Measurements from ENCODE around the gene ARHGAP23.

Gene ARHGAP23, protein sequence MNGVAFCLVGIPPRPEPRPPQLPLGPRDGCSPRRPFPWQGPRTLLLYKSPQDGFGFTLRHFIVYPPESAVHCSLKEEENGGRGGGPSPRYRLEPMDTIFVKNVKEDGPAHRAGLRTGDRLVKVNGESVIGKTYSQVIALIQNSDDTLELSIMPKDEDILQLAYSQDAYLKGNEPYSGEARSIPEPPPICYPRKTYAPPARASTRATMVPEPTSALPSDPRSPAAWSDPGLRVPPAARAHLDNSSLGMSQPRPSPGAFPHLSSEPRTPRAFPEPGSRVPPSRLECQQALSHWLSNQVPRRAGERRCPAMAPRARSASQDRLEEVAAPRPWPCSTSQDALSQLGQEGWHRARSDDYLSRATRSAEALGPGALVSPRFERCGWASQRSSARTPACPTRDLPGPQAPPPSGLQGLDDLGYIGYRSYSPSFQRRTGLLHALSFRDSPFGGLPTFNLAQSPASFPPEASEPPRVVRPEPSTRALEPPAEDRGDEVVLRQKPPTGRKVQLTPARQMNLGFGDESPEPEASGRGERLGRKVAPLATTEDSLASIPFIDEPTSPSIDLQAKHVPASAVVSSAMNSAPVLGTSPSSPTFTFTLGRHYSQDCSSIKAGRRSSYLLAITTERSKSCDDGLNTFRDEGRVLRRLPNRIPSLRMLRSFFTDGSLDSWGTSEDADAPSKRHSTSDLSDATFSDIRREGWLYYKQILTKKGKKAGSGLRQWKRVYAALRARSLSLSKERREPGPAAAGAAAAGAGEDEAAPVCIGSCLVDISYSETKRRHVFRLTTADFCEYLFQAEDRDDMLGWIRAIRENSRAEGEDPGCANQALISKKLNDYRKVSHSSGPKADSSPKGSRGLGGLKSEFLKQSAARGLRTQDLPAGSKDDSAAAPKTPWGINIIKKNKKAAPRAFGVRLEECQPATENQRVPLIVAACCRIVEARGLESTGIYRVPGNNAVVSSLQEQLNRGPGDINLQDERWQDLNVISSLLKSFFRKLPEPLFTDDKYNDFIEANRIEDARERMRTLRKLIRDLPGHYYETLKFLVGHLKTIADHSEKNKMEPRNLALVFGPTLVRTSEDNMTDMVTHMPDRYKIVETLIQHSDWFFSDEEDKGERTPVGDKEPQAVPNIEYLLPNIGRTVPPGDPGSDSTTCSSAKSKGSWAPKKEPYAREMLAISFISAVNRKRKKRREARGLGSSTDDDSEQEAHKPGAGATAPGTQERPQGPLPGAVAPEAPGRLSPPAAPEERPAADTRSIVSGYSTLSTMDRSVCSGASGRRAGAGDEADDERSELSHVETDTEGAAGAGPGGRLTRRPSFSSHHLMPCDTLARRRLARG (N-terminal part only)

DNA sequence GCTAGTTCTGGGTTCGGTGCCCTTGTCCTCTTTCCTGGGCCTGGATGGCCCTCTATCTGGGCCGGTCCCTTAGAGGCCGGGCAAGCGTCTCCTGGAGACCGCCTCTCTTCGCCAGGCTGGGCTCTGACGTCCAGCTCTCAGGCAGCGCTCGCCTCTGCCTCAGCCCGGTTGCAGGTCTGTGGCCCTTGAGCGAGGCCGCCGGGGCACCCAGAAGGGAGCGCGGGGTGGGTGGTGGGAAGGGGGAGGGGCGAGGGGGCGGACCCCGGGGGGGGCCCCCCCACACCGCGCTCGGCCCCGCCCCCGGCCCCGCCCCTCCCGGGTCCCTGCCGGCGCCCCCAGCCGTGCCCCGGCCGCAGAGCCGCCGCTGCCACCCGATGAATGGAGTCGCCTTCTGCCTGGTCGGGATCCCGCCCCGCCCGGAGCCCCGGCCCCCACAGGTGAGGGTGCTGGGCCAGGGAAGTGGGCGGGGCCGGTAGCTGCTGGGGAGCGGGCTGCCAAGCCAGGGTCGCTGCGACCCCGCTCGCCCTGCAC is at the start of gene ARHGAP23:
Gene ARHGAP23 (plus strand): TSS at position 353 of the 531 bp plus-strand sequence. CDS start 22 bp downstream, at position 375.
- no peak for DNase-seq

DNA sequence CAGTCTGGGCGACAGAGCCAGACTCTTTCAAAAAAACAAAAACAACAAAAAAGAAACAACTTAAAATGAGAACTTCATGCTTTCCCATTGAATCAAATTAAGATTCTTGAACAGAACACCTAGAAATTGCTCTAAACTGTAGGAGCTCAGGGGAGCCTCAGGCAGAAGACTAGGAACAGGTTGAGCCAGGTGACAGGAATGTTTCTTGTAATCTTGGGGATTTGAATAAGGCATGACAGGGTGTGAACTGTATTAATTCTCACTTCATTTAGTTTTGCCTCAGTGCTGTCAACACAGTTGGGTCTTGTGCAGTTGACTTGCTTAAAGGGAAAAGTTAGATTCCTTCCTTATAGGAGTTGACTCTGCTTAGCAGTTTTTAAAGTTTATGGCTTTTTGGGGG is 48.8 kb upstream of the ARHGAP23 start:
- DNase-seq = no peak

DNA sequence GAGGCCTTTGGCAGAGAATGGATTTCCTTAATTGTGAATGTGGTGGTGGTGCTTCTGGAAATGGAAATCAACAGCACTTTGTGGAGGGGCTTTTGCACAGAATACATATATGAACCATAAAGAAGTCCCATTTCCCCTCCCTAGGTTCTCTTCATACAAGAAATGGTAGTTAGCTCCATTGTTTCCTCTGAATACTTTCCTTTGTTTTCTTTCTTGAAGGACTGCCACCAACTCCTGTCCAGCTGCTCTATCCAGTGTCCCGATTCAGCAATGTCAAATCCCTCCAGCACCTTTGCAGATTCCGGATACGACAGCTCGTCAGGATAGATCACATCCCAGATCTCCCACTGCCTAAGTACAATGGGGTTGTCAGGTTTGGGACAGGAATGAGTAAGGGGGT is 33.2 kb upstream of the ARHGAP23 start:
- DNase-seq = no peak

DNA sequence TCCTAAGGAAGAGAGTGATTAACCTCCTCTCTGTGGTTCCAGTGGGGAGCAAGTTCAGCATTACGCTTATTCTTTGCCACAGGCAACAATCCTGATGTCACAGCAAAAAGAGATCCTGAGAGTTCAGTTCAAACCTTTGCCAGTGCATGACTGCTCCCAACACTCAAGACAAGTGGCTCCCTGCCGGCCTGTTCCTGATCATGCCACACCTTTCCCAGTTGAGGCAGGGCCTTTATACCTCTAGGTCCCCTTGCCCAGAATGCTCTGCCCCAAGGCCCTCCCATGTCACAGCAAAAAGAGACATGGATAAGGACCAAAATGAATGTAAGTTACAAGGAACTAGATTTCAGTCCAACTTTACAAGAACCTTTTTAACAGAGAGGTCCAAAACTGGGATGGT is 31.0 kb upstream of the ARHGAP23 start:
- no peak for DNase-seq

DNA sequence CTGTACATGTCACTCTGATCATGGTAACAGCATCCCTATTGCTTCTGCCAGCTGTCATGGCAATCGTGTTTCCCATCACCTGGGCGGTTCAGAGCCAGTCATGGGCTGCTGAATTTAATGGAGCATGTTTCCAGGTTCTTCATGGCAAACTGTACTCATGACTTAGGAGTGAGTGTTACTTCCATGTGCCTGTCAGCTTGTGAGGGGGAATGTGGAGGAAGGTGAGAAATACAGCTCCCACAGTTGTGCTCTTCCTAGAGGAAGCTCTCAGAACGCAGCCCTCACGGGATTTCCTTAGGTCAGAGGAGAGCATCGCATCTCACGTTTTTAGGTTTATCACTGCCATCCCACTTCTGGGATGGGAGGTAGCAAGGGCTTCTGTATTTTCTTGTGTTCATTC is 28.0 kb upstream of the ARHGAP23 start:
- no peak for DNase-seq

DNA sequence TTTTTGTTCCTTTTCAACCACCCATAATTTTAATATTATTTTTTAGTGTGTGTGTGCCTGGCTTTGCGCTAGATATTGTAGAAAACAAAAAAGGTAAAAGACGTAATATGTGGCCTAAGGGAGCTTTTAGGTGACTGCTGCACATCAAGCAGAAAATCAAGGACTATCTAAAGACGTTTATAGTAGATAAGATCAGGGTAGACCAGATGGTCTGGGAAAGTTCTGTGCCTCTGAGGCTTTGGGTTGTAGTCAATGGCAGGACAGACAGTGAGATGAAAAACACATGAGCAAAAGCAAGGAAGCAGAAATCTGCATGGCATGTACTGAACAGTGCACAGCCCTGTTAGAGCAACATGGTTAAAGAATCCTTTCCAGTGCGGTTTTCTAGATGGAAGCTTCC is 26.8 kb upstream of the ARHGAP23 start:
- no peak for DNase-seq

DNA sequence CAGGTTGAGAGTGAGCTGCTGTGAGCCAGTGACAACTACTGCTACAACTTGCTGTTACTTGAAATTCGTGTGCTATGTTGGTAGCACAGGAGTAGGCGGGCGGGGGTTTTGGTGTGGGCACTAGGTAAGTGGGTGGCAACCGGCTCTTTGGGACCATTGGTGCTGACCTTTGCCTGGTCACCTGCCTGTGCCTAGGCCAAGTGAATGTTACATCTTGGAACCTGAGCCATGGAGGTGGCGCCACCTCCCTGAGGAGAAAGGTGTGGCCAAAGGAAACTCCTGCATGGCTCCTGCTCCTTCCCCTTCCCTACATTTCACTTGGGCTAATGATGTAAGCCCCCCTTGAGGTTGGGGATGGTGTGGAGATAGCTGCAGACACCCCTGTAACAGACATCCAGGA is 25.4 kb upstream of the ARHGAP23 start:
- no peak for DNase-seq

DNA sequence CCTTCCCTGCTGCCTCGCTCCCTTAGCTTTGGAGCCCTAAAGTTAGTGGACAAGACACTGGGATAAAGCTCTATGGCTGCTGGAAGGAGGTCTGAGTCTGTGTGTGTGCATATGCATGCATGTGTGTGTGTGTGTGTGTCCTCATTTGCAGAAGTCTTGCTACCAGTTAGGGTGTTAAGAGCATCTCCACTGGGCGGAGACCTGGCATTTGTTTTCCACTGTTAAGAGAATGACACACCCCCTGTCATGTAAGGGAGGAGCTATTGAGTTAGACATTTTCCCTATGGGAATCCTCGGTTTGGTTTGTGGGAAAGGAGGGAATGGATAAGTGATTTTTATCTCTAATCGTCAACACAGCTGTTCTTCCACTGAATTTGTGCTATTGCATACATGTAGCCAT is 24.8 kb upstream of the ARHGAP23 start:
- DNase-seq = peak; percentile 35

DNA sequence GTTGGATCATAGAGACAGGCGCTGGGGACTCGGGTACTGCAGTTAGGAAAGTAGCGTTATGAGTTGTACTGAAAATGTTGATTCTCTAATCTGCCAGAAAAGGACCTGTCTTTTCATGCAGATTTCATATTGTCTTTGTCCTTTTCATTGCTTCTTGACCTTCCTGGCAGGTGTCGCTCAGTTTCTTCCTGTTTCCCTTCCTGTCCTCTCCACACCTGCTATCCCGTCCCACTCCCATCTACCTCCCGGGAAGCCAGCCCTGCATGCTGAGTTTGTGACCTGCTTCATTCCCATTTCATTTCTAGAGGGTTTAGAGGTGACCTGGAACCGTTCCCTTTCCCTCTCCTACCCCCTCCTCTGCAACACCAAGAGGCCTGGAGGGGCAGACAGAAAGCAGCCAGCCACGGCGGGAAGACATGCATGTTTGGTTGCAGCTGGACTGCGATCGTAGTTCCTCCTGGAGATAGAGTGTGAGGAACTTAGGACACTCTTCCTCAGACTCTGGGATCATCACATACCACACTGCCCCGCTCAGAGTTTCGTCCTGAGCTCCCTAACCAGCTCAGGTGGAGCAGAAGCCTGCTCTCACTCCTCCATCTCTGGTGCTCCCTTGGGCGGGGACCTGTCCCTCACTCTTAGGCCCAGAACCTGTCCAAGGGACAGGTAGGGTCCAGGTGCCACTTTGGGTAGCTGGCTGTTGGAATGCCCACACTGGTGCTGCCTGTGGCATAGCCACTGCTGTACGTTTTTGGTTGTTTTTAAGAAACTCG is 23.9 kb upstream of the ARHGAP23 start:
- DNase-seq = no peak

DNA sequence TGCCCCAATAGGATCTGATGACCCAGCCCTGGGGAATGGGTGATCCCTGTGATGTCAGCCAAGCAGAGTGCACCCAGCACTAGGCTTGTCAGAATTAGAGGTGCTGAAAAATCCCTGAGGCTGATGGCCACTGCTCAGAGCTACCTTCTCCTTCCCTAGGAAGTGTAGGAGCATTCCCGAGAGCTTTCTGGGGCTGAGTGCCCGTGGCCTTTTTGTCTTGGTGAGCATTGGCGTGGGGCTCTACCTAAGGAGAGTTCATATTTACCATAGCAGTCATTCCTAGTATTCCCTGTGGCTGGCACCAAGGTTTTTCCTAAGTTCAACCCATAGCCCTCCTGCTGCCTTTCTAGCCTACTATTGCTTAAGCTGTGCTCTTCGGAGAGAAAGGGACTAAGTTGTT is 22.6 kb upstream of the ARHGAP23 start:
- no peak for DNase-seq

DNA sequence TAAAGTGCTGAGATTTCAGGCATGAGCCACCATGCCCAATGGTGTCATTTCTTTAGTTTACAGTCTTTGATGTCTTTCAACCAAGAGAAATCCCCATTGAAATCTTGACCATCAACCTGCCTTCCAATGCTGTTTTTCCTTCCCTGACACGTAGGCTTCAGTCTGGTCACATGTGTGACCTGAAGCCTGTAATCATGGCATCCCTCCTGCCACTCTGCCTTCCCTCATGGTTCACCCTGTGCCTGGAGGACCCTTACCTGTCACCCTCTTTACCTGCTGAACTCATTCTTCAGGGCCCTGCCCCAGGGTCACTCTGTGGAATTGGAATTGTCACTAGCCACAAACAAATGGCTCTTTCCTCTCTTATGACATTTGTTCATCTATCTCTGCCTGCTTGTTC is 18.1 kb upstream of the ARHGAP23 start:
- DNase-seq = no peak

DNA sequence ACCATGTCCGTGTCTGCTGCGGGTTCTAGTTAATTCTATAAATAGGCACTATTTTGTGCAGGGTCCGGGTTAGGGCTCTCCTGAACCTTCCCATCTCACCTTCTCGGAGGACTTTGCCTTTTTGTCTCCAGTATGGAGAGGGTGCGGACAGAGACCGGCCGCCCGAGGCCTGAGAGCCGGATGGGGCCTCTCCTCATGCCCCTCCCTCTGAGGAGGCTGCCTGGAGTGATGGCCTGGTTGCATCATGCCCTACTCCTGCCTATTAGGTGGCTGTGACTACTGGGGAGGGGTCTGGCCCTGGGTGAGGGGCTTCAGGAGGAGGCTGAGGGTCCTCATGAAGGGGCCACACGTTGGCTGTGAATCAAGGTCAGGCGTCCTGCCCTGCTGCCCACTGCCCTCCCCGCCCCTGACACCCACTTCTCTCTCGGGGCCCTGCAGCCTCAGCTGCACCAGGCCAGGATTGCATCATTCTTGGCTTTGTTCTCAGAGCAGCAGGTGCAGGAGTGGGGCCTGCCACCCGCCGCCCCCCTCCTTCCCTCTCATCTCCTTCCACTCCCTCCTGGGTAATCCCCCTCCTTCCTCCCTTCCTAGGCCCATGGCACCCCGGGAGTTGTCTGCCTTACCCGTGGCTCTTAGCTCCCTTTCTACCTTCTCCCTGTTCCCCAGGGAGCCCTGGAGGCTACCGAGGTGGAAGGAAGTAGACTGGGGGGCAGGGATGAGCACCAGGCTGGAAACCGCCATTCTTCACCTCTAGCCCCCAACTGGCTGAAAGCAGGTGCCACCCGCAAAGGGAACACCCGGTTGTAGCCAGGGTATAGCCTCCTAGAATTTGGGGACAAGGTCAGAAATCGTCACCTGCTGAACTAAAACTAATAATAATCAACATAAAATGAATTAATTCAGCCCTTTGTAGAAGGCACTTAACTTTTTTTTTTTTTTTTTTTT is 12.7 kb upstream of the ARHGAP23 start:
- peak; percentile 89 for DNase-seq

DNA sequence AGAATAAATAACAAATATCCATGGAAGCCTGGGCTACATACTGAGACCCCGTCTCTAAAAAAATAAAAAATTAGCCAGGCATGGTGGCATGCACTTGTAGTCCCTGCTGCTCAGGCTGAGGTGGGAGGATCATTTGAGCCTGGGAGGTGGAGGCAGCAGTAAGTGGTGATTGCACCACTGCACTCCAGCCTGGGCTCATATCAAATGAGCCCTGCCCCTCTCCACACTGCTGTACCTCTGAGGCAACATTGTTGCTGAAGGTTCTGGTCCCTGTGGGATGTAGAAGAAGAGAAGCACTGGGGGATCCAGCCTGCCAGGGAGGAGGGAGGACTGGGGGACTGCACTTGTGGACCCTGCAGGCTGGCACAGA is 11.4 kb upstream of the ARHGAP23 start:
- no peak for DNase-seq

DNA sequence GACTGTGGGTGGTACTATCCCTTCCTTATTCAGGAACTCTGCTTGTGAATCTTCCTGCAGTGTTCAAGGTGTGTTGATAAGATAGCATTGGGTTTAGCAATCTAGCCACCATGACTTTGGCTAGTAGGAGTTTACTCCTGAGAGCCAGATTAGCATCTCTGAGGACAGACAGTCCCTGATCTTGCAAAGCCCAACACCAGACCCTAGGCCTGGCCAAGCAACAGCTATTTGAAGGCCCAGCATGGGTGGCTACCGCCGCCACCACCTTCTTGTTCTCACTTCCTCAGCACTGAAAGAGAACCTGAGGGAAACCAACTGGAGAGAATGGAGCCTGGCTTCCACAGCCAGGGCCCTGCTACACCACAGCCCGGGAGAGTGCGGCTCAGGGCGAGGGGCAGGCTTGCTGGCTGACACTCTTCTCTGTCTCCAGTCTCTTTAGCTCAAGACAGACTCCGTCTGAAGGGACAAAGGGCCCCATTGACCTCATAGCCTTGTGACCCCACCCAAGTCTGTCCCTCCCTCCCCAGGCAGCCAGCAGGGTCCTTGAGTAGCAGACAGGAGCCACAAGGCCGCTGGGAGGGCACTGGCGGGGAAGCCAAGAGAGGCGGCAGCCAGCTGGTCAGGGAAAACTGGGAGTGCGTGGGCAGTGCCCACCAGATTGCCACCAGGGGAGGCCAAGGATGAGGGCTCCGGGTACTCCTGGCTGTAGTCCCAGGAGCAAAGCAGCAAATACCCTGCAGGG is 10.9 kb upstream of the ARHGAP23 start:
- no peak for DNase-seq

DNA sequence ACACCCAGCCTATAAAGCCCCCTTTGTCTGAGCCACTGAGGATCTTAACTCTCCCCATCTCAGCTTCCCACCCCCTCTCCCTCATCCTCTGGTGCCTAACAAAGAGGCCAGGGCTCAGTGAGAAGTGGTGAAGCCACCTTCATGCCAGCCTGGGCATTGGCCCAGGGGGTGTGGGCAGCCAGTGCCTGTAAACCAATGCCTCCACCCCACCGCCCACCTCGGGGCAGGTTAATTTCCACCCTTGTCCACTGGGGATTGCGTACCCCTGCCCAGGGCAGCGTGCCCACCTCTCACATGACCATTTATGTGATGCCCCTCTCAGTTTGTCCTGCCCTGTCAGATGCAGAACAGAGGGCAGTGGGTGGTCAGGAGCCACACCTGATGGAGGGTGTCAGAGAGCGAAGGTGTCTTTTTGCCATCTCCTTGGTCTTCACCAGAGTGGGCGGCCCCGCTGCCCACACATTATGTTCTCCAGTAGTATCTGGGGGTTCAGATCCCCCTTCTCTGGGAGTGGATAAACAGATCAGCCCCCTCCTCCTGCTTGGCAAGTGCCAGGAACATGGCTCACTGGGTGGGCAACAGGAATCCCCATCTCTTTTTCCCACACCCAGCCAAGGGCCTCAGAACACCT is 10.1 kb upstream of the ARHGAP23 start:
- no peak for DNase-seq

DNA sequence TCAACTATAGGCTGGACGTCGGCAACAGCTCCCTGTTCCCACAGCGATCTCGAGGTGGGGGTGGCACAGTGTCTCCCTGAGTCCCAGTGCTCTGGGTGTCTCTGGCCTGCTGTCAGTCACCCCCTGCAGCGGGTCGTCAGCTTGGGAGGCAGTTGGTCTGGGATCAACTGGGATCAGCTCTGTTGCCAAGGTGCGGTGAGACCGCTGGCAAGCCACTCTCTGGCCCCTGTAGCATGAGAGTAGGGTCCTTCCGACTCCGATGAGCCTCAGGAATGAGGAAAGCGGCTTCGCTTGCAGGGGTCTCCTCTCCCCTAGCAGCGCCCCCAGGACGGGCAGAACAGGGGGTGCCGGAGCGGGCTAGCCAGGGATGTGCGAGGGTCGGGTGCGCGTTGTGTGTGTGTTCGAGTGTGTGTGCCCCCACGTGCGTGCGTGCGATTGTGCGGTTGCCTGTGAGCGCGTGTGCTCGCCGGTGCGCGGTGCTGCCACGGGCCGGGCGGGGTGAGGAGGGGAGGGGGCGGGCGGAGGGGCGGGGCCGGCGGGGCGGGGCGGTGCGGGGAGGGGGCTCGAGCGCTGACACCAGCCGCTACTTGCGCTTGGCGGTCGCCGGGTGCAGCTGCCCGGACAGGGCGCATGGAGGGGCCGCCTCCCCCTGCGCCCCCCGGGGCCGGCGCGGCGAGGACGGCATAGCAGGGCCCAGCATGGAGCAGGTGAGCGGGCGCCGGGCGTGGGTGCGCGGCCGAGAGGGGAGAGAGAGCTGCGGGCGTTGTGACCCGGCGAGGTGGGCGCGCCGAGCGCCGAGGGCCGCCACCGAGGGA is 9.4 kb upstream of the ARHGAP23 start:
- DNase-seq = no peak

DNA sequence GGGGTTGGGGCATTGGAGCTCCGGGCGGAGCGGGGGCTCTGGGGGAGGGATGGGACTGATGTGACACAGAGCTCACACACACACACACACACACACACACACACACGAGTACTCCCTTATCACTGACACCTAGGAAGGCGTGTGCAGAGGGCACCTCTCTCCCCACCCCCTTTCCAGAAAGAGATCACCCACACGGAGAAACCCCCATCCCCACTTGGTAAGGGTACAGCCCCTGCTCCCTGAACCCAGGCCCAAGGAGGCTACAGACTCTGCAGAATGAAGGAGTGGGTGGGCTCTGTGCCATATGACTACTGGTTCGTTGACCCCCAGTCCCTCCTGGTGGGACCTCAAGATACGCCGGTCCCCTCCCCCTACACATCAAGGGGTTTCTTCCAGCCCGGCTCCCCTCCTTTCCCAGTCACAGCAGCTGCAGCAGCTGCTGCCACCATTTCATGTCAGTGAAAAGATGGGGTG is 8.7 kb upstream of the ARHGAP23 start:
- DNase-seq = no peak

DNA sequence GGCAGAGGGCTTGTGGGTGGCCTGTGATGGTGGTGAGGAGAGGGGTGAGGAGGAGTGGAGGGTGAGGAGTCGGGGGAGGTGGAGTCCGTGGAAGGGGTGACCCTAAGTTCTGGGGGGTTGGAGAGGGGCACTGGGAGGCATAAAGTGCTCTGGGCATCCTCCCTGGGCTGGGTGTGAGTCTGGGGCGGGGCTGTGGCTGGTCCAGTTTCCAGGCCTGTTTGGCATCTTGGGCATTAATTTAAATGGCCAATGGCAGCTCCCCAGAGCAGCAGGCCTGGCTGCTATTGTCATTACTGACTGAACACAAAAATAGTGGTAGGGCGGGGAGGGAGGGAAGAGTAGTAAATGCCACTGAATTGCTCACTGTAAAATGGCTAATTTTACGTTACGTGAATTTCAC is 7.7 kb upstream of the ARHGAP23 start:
- no peak for DNase-seq
